CD4-positive, alpha-beta T cell treated with Interleukin-15 for 1 hour (primary cell): ENCODE measurements around the gene BORCS8.
"Not testable (repeated sequence)": the region's sequence is repeated elsewhere in the genome, so short reads cannot be mapped to it uniquely, and the experiment has no call there.

Experiments used
- DNase-seq: peaks from one replicate; pipeline ENCODE4 v3.0.0-alpha.2; 2020

Gene BORCS8

DNA sequence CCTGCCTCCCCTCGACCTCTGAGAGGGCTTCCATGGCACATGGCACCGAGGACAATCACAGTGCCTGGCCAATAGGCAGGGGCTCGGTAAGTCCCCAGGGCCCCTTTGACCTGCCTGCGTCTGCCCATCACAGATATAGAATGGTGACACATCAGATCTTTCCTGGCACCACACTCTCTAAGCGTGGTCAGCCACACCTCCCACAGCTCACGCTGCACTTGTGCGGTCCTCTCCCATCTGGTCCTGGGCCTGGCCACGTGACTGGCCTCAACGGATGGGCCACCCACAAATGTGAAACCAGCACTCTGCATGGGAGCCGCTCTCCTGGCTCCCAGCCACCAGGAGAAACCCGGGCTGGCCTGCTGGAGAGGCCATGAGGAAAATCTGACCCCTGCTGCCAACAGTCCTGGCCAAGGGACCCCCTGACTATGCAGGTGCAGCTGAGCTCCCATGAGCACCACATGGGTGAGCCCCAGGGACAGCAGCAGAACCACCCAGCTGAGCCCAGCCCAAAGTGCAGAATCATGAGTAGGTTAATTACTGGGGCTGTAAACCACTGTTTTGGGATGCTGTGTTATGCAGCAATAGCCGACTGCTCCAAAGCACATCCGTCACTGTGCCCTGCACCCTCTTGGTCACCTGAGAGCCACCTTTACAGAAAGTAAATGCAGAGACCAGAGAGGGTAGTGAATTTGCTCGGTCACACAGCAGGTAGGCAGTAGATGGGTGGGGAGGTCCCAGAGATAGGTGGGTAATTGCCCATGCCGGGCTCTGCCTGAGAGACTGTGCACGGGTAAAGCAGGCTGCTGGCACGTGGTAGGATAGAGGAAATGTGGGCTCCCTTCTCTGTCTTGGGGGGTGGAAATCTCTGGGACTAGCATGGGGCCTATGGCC lies 12.2 kb downstream of the BORCS8 start:
- no peak for DNase-seq

DNA sequence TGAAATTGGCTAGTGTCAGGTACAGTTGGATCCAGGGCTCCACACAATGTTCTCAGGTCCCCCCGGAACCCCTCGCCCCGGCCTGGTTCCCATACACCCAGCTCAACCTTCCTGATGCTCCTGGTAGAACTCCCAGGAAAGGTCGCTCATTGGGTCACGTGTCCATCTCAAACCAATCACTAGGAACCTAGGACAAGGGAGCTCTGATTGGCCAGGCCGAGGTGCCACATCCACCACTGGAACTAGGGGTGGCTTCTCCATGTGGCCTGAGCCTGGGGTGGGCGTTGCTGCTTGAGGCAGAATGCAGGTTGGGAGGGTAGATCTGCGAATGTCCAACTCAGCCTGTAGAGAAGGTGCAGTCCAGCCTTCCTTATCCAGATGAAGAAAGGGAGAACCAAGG lies 15.0 kb downstream of the BORCS8 start:
- no peak for DNase-seq

DNA sequence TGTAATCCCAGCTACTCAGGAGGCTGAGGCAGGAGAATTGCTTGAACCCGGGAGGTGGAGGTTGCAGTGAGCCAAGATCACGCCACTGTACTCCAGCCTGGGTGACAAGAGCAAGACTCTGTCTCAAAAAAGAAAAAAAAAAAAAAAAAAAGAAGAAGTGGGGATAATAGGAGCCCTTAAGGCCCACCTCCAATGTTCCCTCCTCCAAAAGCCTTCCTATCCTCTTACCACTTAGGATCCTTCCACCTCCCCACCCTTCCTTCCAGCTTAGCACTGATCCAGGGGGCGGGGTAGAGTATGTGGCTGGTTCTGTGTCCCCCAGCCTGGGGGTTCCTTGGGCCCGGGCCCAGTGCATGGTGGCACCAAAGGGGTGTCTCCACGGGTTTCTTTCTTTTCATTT lies 18.7 kb downstream of the BORCS8 start:
- not testable (repeated sequence) for DNase-seq

DNA sequence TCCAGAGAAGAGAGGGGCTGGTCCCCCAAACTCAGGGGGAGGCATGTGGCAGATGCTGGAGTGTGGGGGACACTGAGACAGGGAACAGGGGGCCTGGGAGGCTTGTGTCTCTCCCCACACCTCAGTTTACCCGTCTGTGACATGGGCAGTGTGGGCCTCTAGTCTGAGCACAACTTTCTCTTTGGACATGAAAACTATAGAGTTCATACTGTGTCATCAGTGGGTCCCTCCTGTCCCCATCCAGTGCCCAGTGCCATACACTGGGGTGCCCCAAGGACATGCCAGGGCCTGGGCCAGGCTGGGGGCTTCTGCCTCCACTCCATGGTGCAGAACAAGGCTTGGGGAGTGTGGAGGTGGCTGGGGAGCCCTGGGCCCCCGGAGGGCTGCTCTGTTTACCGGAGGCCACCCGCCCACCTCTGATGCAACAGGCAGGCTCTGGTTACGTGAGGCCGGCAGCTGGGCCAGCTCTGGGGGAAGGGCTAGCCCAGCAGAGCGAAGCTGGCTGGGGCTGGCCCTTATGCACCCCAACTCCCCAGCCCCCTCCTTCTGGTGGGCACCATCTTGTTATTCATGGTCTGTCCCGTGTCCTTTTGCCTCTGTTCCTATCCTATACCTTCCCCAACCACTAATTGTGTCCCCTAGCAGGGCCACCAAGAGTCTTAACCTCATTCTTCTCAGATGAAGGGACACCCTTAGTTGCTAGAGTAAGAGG lies 20.0 kb downstream of the BORCS8 start:
- DNase-seq = no peak

DNA sequence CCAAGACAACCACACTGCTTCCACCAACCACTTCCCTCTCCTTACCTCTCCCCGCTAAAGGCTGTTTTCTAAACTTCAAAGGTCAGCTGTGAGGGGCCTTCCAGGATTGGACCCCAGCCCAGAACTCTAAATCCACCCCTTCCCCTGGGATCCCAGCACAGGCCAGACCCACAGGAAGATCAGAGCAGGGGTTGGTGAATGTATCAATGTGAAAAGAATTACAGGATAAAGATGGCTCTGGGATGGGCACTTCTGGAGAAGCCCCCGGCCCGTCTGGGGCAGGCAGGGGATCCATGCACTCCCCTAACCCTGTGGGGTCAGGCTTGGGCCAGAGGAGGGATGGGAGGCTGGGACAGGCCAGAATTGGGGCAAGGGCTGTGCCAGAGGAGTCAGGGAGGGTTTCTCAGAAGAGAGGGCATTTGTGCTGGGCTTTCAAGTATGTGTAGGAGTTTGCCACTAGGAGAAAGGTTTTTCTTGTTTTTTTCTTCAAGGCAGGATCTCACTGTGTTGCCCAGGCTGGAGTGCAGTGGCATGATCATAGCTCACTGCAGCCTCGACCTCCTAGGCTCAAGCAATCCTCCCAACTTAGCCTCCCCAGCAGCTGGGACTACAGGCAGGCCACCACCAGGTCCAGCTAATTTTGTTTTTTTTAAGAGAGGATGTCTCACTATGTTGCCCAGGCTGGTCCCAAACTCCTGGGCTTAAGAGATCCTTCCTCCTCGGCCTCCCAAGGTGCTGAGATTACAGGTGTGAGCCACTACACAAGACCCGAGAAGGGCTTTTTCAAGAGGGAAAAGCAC lies 20.9 kb downstream of the BORCS8 start:
- no peak for DNase-seq

DNA sequence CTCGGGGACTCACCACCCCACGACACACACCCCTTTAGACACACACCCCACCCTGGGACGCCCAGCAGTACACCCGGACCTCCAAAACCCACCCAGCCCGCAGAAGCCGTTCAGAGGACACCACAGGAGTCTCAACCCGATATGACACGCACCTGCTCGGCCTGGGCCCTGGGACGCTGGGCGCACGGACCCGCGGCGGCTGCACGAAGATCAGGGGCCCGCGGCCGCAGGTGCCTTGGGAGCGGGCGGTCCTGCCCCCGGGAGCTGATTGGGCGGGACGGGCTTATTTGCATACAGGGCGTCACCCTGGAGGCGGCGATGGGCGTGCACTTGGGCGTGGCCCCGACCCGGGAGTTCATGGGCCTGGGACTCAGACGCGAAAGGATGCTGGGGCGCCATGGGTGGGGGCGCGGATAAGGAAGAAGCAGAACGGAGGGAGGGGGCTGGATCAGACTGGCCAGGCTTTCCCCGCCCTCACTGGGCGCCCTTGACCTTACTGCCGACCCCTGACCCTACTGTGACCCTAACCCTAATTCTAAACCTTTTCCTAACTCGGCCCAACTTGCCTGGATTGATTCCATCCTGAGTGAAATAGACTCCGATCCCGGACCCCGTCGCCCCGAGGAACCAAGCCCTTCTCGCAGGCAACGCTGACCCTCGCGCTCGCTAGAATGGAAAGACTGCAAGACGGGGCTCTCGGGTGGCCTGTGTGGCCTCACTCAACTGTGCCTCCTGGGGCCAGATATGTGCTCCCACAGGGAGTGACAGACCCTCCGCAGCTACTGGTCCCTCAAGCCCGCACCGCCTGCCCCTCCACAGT lies 21.7 kb downstream of the BORCS8 start, which contains the start of gene MEF2B:
TSS of gene MEF2B (minus strand) at position 211 of the 820 bp plus-strand sequence. CDS start 19,528 bp downstream, outside the sequence.
- DNase-seq = peak; percentile 77

DNA sequence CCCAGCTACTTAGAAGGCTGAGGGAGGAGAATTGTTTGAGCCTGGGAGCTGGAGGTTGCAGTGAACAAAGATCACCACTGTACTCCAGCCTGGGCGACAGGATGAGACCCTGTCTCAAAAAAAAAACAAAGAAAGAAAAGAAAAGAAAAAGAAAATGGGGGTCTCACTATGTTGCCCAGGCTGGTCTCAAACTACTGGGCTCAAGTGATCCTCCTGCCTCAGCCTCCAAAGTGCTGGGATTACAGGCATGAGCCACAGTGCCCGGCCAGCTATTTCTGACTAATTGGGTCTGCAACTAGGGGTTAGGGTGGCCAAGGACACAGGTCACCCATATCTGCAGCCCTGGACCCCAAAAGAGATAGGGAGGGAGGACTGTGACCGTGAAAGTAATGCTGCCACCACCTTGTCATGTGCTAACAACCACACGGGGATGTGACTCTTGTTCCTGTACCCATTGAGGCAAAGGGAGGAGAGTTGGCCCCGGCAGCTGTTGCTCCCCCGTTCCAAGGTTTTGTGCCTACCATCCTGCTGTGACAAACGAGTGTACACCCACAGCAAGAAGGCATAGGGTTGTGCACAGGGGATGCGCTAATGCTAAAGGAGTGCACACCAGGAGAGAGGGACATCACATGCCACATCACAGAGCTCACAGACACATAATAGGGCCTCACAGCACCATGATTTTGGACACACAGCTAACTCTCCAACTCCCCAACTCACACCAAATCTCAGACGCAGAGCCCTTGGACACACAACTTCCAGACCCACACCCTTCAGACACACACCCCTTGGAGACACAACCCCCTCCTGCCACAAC lies 22.5 kb downstream of the BORCS8 start:
- DNase-seq = no peak

DNA sequence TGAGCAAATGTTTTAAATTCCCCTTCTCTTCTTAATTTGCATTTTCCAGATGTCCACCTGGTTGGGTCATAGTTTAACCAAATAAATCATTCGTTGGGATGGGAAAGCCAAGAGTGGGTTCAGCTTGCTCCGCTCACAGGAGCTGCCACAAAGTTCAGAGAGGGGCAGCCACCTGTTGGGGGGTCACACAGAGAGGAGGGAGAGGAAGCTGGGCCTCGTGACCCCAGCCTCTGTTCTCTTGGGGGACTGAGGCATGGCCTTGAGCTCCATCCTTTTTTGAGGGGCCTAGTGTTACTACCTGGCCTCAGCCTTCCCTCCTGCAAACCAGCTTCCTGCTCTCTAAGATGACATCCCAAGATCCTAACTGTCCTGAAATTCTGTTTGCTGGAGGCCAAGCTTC lies 24.3 kb downstream of the BORCS8 start:
- DNase-seq = no peak

DNA sequence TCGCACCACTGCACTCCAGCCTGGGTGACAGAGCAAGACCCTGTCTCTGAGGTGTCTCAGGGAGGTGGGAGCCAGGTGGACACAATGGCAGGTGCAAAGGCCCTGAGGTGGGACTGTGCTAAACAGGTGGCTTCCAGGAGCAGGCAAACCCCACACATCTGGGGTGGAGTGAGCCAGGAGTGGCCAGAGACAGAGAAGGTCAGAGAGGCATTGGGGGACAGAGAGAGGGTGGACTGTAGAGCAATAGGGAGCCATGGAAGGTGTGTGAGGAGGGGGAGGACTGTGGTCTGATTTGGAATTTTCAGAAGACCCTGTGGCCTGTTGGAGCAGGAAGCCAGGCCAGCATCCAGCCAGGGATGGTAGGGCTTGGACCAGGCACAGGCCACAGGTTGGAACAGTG lies 26.6 kb downstream of the BORCS8 start:
- DNase-seq = no peak

DNA sequence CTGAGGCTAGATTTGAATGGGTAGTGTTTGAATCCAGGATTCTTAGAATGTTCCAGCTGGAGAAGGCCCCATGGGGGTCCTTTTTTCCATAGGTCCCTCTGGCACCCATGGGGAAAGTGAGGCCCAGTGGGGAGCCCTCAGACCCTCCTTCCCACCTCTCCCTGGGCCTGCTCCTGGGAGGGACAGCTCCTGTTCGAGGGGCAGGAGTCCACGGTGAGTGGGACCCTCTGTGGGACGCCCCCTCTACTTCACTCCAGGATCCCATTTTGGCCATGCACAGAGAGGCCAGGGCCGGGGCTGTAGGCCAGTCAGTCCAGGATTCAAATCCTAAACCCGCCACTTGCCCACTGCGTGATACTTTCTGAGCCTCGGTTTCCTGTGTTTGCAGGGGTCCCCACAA lies 29.5 kb downstream of the BORCS8 start:
- no peak for DNase-seq

DNA sequence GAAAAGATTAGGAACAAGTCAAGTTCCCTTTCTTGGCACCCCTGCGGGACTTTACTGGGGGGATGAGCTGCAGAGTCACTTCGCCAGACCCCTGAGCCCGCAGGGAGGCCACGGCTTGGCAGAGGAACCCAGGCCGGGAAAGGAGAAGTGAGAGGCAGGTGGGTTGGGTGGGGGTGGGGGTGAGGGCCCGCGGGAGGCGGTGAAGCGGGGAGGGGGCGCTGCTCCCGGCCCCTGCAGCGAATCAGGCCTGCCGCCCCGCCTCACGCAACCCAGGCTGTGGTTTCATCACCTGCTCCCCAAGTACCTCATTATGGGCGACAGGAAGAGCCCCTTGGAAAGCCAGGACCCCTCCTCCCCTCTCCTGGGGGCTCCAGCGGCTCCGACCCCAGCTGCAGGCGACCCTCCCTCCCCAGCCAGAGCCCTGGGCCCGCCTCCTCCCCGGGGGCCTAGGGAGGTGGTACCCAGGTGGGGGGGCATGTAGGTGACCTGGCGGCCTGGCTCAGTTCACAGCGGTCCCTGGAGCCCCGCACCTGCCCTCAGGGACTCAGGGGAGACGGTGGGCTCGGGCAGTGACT lies 31.4 kb downstream of the BORCS8 start:
- DNase-seq = peak; percentile 38

DNA sequence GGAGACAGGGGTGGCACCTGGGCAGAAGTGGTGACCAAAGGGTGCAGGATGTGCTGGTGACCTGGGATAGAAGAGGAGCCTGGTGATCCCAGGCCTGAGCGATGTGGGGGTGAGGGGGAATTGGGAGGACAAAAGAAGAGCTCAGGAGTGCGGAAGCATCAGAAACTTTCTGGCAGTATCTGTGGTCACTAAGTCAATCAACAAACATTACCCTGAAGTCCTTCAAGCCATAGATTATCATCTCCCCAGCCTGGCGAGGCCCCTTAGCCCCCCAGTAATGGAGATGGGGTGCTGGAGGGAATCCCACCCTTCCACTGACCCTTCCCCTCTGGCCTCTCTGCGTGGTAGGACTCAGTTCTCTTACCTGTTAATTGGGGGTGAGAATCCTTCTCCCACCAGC lies 32.4 kb downstream of the BORCS8 start:
- DNase-seq = no peak

DNA sequence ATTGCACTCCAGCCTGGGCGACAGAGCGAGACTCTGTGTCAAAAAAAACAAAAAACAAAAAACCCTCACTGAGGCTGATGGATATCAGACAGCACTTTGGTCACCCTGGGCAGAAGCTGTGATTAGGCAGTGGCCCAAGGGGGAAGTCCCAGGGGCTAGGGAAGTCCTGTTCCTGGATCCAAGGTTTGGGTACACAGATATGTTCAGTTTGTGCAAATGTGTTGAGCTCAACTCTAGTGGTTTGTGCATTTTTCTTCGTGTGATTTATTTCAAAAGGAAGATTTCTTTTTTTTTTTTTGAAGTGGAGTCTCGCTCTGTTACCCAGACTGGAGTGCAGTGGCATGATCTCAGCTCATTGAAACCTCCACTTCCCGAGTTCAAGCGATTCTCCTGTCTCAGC lies 34.1 kb downstream of the BORCS8 start:
- no peak for DNase-seq

DNA sequence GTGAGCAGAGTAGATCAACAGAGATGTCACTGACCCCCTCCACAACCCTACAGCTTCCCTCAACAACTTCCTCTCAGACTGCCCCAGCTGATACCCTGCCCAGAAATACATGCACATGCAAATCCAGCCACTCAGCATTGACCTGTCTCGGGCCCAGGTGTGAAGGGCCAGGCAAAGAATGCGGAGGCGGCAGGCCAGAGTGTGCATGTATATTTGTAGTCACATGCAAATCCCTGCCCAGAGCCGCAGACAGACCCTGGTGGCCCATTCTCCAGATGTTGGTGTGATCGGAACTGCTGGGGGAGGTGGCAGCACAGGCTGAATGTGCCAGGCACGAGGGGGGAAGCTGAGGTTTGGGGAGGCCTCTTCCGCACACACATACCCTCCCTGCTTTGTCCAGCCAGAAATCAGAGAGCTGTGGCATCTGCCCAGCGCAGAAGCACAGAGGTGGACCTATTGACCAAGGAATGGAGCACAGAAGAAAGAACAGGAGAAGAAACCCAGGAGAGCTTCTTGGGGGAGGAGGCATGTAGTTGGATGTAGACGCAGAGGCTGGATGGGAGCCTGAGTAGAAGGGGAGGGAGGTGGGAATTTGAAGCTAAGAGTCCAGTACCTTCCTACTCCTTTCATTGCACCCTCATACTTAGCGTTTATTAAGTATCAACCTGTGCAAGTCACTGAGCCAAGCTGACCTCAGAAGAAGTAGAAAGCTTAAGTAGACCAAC lies 36.3 kb downstream of the BORCS8 start:
- no peak for DNase-seq

DNA sequence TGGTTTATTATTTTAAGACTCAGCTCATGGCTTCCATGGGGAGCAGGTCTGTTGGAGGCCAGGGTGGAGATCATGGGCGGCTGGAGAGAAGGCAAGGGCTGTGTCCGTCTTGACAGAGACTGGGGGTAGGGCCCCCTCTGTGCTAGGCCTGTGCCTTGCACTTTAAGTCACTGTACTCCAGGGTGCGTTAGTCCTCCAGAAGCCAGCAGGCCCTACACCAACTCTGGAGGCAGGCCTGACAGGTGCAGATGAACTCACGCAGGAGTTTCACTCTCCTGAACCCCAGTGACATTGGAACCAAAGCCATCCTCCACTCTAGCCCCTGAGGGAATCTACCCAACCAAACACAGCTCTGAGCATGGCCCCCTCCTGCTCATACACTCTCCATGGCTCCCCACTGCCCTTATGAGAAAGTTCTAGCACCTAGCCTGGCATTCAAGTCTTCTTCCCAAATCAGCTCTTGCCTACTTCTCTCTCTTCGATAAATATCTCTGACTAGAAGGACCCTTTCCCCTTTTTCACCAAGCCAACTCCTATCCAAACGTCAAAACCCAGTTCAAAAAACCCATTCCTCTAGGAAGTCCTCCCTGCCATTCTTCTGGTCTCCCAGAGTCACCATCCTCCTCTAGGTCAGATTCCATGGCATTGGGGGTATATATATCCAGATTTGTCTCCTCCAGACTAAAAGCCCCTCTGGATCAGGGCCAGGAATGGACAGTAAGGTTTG lies 37.0 kb downstream of the BORCS8 start:
- DNase-seq = no peak

DNA sequence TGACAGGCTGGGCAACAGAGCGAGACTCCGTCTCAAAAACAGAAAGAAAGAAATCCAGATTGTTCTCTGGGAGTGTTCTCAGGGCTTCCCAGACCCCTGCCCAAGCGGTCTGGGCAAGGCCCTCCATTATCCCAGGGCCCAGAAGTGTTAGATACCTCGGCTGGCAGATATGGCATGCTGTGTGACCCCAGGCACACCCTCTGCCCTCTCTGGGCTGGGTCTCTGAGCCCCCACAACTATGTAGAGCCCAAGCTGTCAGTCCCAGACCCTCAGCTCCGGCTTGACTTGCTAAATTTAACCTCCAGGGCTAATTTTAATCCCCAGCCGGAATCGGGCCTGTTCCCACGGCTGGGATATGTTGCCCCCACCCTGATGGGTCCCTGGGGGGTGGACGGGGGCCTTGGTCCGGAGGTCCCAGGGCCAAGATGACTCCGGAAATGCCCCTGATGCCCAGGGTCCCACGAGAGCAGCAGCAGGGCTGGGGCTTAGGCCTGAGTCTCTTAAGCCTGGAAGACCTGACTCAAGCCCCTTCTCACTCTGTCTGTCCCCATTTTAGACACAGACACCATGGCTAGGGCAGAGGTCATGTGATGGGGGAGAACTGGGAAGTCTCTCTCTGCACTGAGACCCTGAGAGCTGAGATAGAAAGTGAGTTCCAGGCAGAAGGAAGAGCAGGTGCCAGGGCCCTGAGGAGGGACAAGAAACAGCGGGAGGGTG lies 39.1 kb downstream of the BORCS8 start:
- no peak for DNase-seq

DNA sequence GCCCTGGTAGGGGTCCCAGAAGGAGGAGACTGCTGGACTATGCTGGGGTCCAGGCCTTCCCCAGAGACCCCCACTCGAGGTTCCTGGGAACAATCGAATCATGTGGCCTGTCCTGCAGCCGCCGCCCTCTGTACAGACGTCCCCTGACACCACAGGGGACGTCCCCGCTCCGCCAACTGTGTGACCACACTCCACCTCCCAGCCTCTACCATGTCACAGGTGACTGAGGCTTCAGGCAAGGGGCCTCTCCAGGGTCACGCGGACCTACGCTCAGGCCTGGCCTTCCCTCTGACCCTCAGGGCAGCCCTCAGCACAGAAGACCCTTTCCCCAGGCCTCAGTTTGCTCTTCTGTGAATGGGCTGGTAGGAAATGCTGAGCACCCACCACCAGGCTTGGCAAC lies 40.5 kb downstream of the BORCS8 start:
- no peak for DNase-seq

DNA sequence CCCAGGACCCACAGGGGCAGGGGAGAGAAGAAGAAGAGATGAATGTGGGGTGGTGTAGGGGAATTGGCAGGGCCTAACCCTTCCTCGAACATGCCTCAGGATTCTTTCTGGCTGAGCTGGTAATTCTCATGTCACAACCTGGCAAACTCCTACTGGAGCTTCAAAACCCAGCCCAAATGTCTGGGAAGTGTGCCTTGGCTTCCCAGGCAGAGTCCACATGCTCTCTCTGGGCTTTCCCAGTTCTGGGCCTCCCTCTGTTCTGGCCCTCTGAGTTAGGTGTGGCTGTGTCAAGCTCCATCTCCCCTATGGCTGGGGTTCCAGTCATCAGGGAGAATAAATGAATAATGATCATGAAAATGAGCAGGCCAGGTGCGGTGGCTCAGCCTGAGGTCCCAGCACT lies 42.5 kb downstream of the BORCS8 start:
- DNase-seq = no peak

DNA sequence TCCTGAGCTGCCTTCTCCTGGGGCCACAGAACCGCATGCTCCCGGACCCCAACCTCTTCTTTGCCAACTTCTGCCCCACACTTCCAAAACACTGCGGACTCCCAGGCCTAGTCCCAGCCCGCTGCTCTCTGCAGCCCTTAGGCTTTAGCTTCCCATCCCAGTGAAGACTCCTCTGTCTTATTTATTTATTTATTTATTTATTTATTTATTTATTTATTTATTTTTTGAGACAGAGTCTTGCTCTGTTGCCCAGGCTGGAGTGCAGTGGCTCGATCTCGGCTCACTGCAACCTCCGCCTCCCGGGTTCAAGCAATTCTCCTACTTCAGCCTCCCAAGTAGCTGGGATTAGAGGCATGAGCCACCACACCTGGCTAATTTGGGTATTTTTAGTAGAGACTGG lies 43.4 kb downstream of the BORCS8 start:
- not testable (repeated sequence) for DNase-seq
